Neural progenitor cell (in vitro differentiated cells): ENCODE data around the gene ATXN7. TPM values are rescaled to one million over a fixed set of nuclear protein-coding genes. Genes with fewer than 3 reads are reported as not detected.

ENCODE experiments used
- DNase-seq: peaks from one replicate; pipeline ENCODE4 v3.0.0-alpha.2; 2016; ENCODE audit warnings: low spot score
- H2AFZ ChIP-seq: fragments of 200-600 bp; sonication (generic); replicated peaks from 2 replicates; pipeline ENCODE4 v1.6.1; 2016; ENCODE audit warnings: antibody characterized with exemption
- H3F3A ChIP-seq: fragments of 200-600 bp; sonication (generic); 2 replicates; pipeline ENCODE4 v1.6.1; 2016; ENCODE audit warnings: antibody characterized with exemption, low read depth
- H3K27ac ChIP-seq: fragments of 200-600 bp; sonication (generic); 2 replicates; pipeline ENCODE4 v1.5.1; 2016; ENCODE audit warnings: mild to moderate bottlenecking
- H3K27me3 ChIP-seq: fragments of 200-600 bp; sonication (generic); 2 replicates; pipeline ENCODE4 v1.6.1; 2016; ENCODE audit warnings: mild to moderate bottlenecking, moderate library complexity
- H3K36me3 ChIP-seq: fragments of 200-600 bp; sonication (generic); 2 replicates; pipeline ENCODE4 v1.5.1; 2016
- H3K4me1 ChIP-seq: fragments of 200-600 bp; sonication (generic); 2 replicates; pipeline ENCODE4 v1.6.1; 2016; ENCODE audit warnings: mixed run types
- H3K4me2 ChIP-seq: fragments of 200-600 bp; sonication (generic); 2 replicates; pipeline ENCODE4 v1.6.1; 2016
- H3K4me3 ChIP-seq: fragments of 200-600 bp; sonication (generic); 2 replicates; pipeline ENCODE4 v1.5.1; 2016
- H3K79me2 ChIP-seq: fragments of 200-600 bp; sonication (generic); 2 replicates; pipeline ENCODE4 v1.6.1; 2016; ENCODE audit warnings: low read depth
- H3K9ac ChIP-seq: fragments of 200-600 bp; sonication (generic); 2 replicates; pipeline ENCODE4 v1.6.1; 2016
- H3K9me3 ChIP-seq: fragments of 200-600 bp; sonication (generic); 2 replicates; pipeline ENCODE4 v1.5.1; 2016; ENCODE audit warnings: low read depth
- H4K20me1 ChIP-seq: fragments of 200-600 bp; sonication (generic); 2 replicates; pipeline ENCODE4 v1.6.1; 2016; ENCODE audit warnings: low read depth
- H3K27ac Mint-ChIP-seq: 3 replicates; pipeline ENCODE4 v1.8.0; 2021; ENCODE audit warnings: mixed read lengths
- H3K27me3 Mint-ChIP-seq: 2 replicates; pipeline ENCODE4 v1.8.0; 2022; ENCODE audit warnings: low read depth, mild to moderate bottlenecking, inconsistent platforms, moderate library complexity, mixed read lengths; ENCODE audit not compliant: insufficient read depth
- H3K36me3 Mint-ChIP-seq: 3 replicates; pipeline ENCODE4 v1.8.0; 2021; ENCODE audit warnings: mixed read lengths
- H3K4me1 Mint-ChIP-seq: 3 replicates; pipeline ENCODE4 v1.8.0; 2021; ENCODE audit warnings: mixed read lengths
- H3K4me3 Mint-ChIP-seq: 3 replicates; pipeline ENCODE4 v1.8.0; 2021; ENCODE audit warnings: mild to moderate bottlenecking, moderate library complexity, mixed read lengths
- H3K9me3 Mint-ChIP-seq: 3 replicates; pipeline ENCODE4 v1.8.0; 2020; ENCODE audit warnings: mixed read lengths
- EZH2 ChIP-seq: fragments of 200-600 bp; sonication (generic); IDR thresholded peaks from 2 replicates; pipeline ENCODE4 v1.6.1; 2017; ENCODE audit warnings: antibody characterized with exemption, mild to moderate bottlenecking, moderate library complexity
- EZH2phosphoT487 ChIP-seq: fragments of 200-600 bp; sonication (generic); IDR thresholded peaks from 2 replicates; pipeline ENCODE4 v1.6.1; 2017; ENCODE audit warnings: antibody characterized with exemption
- total RNA-seq: library from RNA; depleted of rRNA; stranded (reverse); fragments of >200 nt; gene quantifications from 2 replicates; pipeline ENCODE4 v1.2.3, GENCODE V29; 2015; ENCODE audit warnings: low replicate concordance
- TF ChIP-seq, protein P1 (sequence below): fragments of 200-600 bp; sonication (generic); IDR thresholded peaks from 2 replicates; pipeline ENCODE4 v1.5.1; 2017; ENCODE audit warnings: antibody characterized with exemption, mild to moderate bottlenecking

The ATXN7 gene
- total RNA-seq, 1 donor from 2014 or later = 30.4 TPM

DNA sequence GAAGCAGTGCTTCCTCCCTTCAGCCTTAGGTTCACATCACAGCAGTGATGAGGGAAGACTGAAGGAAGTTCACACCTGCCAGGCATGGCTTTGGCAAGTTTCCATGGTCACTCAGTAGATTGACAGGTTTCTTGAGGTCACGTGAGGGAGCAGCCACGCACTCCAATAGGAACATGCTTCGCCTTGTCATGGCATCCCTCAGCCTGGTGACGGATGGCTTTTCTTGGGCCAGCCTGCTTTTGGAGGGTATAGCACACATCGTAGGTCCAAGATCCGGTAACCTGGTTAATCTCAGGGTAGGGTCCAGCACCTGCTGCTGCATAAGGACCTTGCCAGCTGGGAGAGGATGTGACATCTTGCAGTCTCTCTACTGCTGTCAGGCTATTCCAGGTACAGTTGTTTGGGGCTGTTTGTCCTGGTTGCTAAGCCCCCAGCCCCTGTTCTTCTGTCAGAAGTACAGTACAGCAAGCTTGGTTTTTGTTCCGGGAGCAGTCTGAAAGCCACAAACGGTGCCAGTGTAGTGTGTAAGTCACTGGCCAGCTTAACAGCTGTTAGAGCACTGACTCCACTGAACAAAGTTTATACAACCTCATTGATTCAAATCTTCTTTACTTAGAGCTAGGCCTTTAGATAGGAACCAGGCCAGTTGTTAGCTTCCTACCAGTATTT, 117.3 kb downstream of the ATXN7 start:
- Histone ChIP-seq H3K4me3 (no peak overlapping the region), H3K9ac (no peak overlapping the region), H3K36me3 (no peaks in the 10 kb centered on the region), H3K9me3 (no peaks in the 10 kb centered on the region), H2AFZ (no peak overlapping the region), H3K4me2 (no peak overlapping the region), H3K79me2 (peaks cover 36% of the 10 kb centered on the region), H3F3A (peaks cover 12% of the 10 kb centered on the region), H4K20me1 (no peaks in the 10 kb centered on the region), H3K4me1 (peaks cover 26% of the 10 kb centered on the region), H3K27ac (no peak overlapping the region), H3K27me3 (no peaks in the 10 kb centered on the region)
- TF ChIP-seq EZH2phosphoT487 (no peak), EZH2 (no peak)
- TF ChIP-seq, protein P1, sequence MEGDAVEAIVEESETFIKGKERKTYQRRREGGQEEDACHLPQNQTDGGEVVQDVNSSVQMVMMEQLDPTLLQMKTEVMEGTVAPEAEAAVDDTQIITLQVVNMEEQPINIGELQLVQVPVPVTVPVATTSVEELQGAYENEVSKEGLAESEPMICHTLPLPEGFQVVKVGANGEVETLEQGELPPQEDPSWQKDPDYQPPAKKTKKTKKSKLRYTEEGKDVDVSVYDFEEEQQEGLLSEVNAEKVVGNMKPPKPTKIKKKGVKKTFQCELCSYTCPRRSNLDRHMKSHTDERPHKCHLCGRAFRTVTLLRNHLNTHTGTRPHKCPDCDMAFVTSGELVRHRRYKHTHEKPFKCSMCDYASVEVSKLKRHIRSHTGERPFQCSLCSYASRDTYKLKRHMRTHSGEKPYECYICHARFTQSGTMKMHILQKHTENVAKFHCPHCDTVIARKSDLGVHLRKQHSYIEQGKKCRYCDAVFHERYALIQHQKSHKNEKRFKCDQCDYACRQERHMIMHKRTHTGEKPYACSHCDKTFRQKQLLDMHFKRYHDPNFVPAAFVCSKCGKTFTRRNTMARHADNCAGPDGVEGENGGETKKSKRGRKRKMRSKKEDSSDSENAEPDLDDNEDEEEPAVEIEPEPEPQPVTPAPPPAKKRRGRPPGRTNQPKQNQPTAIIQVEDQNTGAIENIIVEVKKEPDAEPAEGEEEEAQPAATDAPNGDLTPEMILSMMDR = no peak
- H3K27ac Mint-ChIP-seq = no peak overlapping the region
- peaks cover 22% of the 10 kb centered on the region for H3K36me3 Mint-ChIP-seq
- no peaks in the 10 kb centered on the region for H3K9me3 Mint-ChIP-seq
- no peak for DNase-seq
- peaks cover 26% of the 10 kb centered on the region for H3K4me1 Mint-ChIP-seq
- no peak overlapping the region for H3K4me3 Mint-ChIP-seq
- H3K27me3 Mint-ChIP-seq = no peaks in the 10 kb centered on the region

- H3K36me3 Mint-ChIP-seq = peaks cover 22% of the 10 kb centered on the region
- H3K27ac Mint-ChIP-seq = no peak overlapping the region
- no peak overlapping the region for H3K27ac ChIP-seq
- H3K4me3 Mint-ChIP-seq = no peak overlapping the region
- H3K79me2 ChIP-seq = peaks cover 26% of the 10 kb centered on the region
- peaks cover 30% of the 10 kb centered on the region for H3K4me1 ChIP-seq
- DNase-seq = no peak
- H3K27me3 Mint-ChIP-seq = no peaks in the 10 kb centered on the region
- TF ChIP-seq, protein P1 = no peak
- TF ChIP-seq EZH2 (no peak), EZH2phosphoT487 (no peak)
- H4K20me1 ChIP-seq = no peaks in the 10 kb centered on the region
- H3K4me3 ChIP-seq = no peak overlapping the region
- H3K4me2 ChIP-seq = no peak overlapping the region
- H2AFZ ChIP-seq = no peak overlapping the region
- H3F3A ChIP-seq = peaks cover 12% of the 10 kb centered on the region
- no peaks in the 10 kb centered on the region for H3K9me3 Mint-ChIP-seq
- H3K4me1 Mint-ChIP-seq = peaks cover 19% of the 10 kb centered on the region
- no peaks in the 10 kb centered on the region for H3K36me3 ChIP-seq
- no peak overlapping the region for H3K9ac ChIP-seq
- no peaks in the 10 kb centered on the region for H3K9me3 ChIP-seq
- H3K27me3 ChIP-seq = no peaks in the 10 kb centered on the region
These were observed 118.3 kb downstream of the ATXN7 start for GRCh38 chr3:63981980-63982379.

GRCh38 chr3:63984391-63984790, 120.7 kb downstream of the ATXN7 start:
- H3K4me2 ChIP-seq = no peak overlapping the region
- H3K27me3 Mint-ChIP-seq = peaks cover 3% of the 10 kb centered on the region
- H3K9me3 ChIP-seq = no peaks in the 10 kb centered on the region
- peaks cover 4% of the 10 kb centered on the region for H3K79me2 ChIP-seq
- peaks cover 9% of the 10 kb centered on the region for H3K36me3 ChIP-seq
- no peak for DNase-seq
- peaks cover 12% of the 10 kb centered on the region for H3F3A ChIP-seq
- H3K36me3 Mint-ChIP-seq = peaks cover 31% of the 10 kb centered on the region
- no peak overlapping the region for H3K4me3 ChIP-seq
- H3K27ac ChIP-seq = no peak overlapping the region
- no peaks in the 10 kb centered on the region for H3K9me3 Mint-ChIP-seq
- H3K27me3 ChIP-seq = no peaks in the 10 kb centered on the region
- H4K20me1 ChIP-seq = no peaks in the 10 kb centered on the region
- no peak overlapping the region for H3K4me3 Mint-ChIP-seq
- peaks cover 7% of the 10 kb centered on the region for H3K4me1 Mint-ChIP-seq
- no peak overlapping the region for H2AFZ ChIP-seq
- no peak overlapping the region for H3K27ac Mint-ChIP-seq
- no peak overlapping the region for H3K9ac ChIP-seq
- TF ChIP-seq, protein P1 = no peak
- TF ChIP-seq EZH2 (no peak), EZH2phosphoT487 (no peak)
- H3K4me1 ChIP-seq = peaks cover 14% of the 10 kb centered on the region
